CD4-positive, alpha-beta memory T cell (primary cell): Measurements from ENCODE around the gene YBEY. TPM values are rescaled to one million over a fixed set of nuclear protein-coding genes. Genes with fewer than 3 reads are reported as not detected.

Experiments used
- CTCF ChIA-PET: fragments of 350-600 bp; sonication (Branson Sonifier 250); formaldehyde crosslinking; loops from one replicate; lab custom pipeline; 2021; ENCODE audit warnings: inconsistent platforms; ENCODE audit not compliant: partially characterized antibody; lab: Charles Lee
- POLR2A ChIA-PET: fragments of 350-600 bp; sonication (Branson Sonifier 250); formaldehyde crosslinking; loops from one replicate; lab custom pipeline; 2021; ENCODE audit not compliant: partially characterized antibody; lab: Charles Lee
- DNase-seq, 5 donors: peaks; one replicate each; pipeline versions ENCODE4 v3.0.0 to v3.0.0-alpha.2; 2020 to 2022; ENCODE audit warnings: mixed read lengths in 1 of 5
- H3K27ac ChIP-seq: one replicate; pipeline ENCODE4 v1.7.0; 2013; ENCODE audit warnings: low read depth, low read length
- H3K27me3 ChIP-seq: 2 replicates; pipeline ENCODE4 v1.7.0; 2013; ENCODE audit warnings: mild to moderate bottlenecking, low read length, moderate library complexity; ENCODE audit not compliant: insufficient read depth
- H3K36me3 ChIP-seq: 2 replicates; pipeline ENCODE4 v1.7.0; 2013; ENCODE audit warnings: mild to moderate bottlenecking, low read length, moderate library complexity; ENCODE audit not compliant: insufficient read depth
- H3K4me1 ChIP-seq: 2 replicates; pipeline ENCODE4 v1.7.0; 2013; ENCODE audit warnings: mild to moderate bottlenecking, low read length, moderate library complexity; ENCODE audit not compliant: insufficient read depth
- H3K4me3 ChIP-seq, 2 donors: one replicate each; pipeline ENCODE4 v1.7.0; 2013; ENCODE audit warnings: low read length in 2 of 2, mild to moderate bottlenecking in 1 of 2
- H3K9me3 ChIP-seq, 2 donors: one replicate each; pipeline ENCODE4 v1.7.0; 2013; ENCODE audit warnings: low read length in 2 of 2, control low read depth in 1 of 2; ENCODE audit not compliant: control insufficient read depth in 1 of 2
- H3K27ac Mint-ChIP-seq, 7 donors: one replicate each; pipeline ENCODE4 v1.8.0; 2020 to 2021; ENCODE audit warnings: mixed read lengths in 7 of 7, mild to moderate bottlenecking in 6 of 7, inconsistent platforms in 3 of 7, moderate library complexity in 3 of 7
- H3K27me3 Mint-ChIP-seq, 2 donors: one replicate each; pipeline ENCODE4 v1.8.0; 2020 to 2021; ENCODE audit warnings: mixed read lengths in 2 of 2
- H3K36me3 Mint-ChIP-seq, 2 donors: one replicate each; pipeline ENCODE4 v1.8.0; 2020 to 2021; ENCODE audit warnings: mixed read lengths in 2 of 2, inconsistent platforms in 1 of 2, mild to moderate bottlenecking in 1 of 2
- H3K4me1 Mint-ChIP-seq, 4 donors: one replicate each; pipeline ENCODE4 v1.8.0; 2020 to 2021; ENCODE audit warnings: mixed read lengths in 4 of 4, mild to moderate bottlenecking in 1 of 4
- H3K4me3 Mint-ChIP-seq, 8 donors: one replicate each; pipeline ENCODE4 v1.8.0; 2020 to 2021; ENCODE audit warnings: mixed read lengths in 8 of 8, mild to moderate bottlenecking in 7 of 8, moderate library complexity in 6 of 8, inconsistent platforms in 3 of 8
- H3K9me3 Mint-ChIP-seq, 8 donors: one replicate each; pipeline ENCODE4 v1.8.0; 2020 to 2021; ENCODE audit warnings: mixed read lengths in 8 of 8, mild to moderate bottlenecking in 5 of 8, inconsistent platforms in 3 of 8, moderate library complexity in 1 of 8
- intact Hi-C: fragments of 100-400 bp; cut with micrococcal nuclease; formaldehyde crosslinking; loops from one replicate; pipeline ENCODE4 v1.15.1; 2023
- polyA plus RNA-seq, 2 donors: library from polyadenylated mRNA; unstranded; fragments of 300-500 nt; fragmentation: Illumina TruSeq; gene quantifications; one replicate each; pipeline ENCODE4 v1.2.3, GENCODE V29; 2021
- total RNA-seq, 2 experiments: library from RNA; stranded (reverse); gene quantifications; one replicate each; pipeline ENCODE4 v1.2.3, GENCODE V29; 2021

YBEY gene
- total and polyA plus RNA-seq, 4 experiments from 2014 or later, result 11.5 to 18.9 (median 15.1) TPM

GRCh38 chr21:46320331-46320801 lies 34.2 kb downstream of the YBEY start:
- no peaks in the 10 kb centered on the region for H3K27me3 Mint-ChIP-seq
- intact Hi-C loops, result loop anchor here (10.0 kb wide), 1 partner anchor 346 kb away; no protein-coding TSS in a partner anchor
- Histone ChIP-seq H3K27ac (no peak overlapping the region), H3K36me3 (no peaks in the 10 kb centered on the region), H3K4me1 (peaks cover 24% of the 10 kb centered on the region), H3K9me3 (no peaks in the 10 kb centered on the region), H3K27me3 (no peaks in the 10 kb centered on the region), H3K4me3 (no peak overlapping the region)
- DNase-seq, result no peak
- ChIA-PET CTCF (no interaction called here), POLR2A (no interaction called here)
- peaks cover 0 to 7% of the 10 kb centered on the region in 2 donors for H3K36me3 Mint-ChIP-seq
- peak overlapping the region in 1 of 7 donors; percentile 19 for H3K27ac Mint-ChIP-seq
- no peak overlapping the region for H3K4me3 Mint-ChIP-seq
- peaks cover 10 to 32% (median 17%) of the 10 kb centered on the region in 4 donors for H3K4me1 Mint-ChIP-seq
- peaks cover 0 to 2% (median 0%) of the 10 kb centered on the region in 8 donors for H3K9me3 Mint-ChIP-seq

- H3K27ac Mint-ChIP-seq, result peak overlapping the region in 6 of 7 donors; percentile 31 to 91 (median 78)
- H3K36me3 Mint-ChIP-seq, result peaks cover 4 to 15% of the 10 kb centered on the region in 2 donors
- peaks cover 0 to 2% (median 0%) of the 10 kb centered on the region in 8 donors for H3K9me3 Mint-ChIP-seq
- Histone ChIP-seq H3K36me3 (no peaks in the 10 kb centered on the region), H3K27ac (peak overlapping the region; percentile 94), H3K27me3 (no peaks in the 10 kb centered on the region), H3K4me3 (peak overlapping the region; percentile 73 to 93), H3K9me3 (no peaks in the 10 kb centered on the region), H3K4me1 (peaks cover 28% of the 10 kb centered on the region)
- ChIA-PET CTCF (interaction anchor here (0.9 to 1.6 kb wide), 3 partner anchors 12 to 179 kb away, joined by 3 to 4 read pairs (median 4); no protein-coding TSS in a partner anchor), POLR2A (interaction anchor here (0.6 to 1.8 kb wide), 5 partner anchors 26 to 137 kb away, joined by 3 to 16 read pairs (median 4); partner anchors contain the start of genes MCM3AP and YBEY)
- H3K4me3 Mint-ChIP-seq, result peak overlapping the region; percentile 88 to 98 (median 96)
- H3K27me3 Mint-ChIP-seq, result no peaks in the 10 kb centered on the region
- intact Hi-C loops, result loop anchor here (10.0 kb wide), 1 partner anchor 348 kb away; no protein-coding TSS in a partner anchor
- H3K4me1 Mint-ChIP-seq, result peaks cover 15 to 44% (median 28%) of the 10 kb centered on the region in 4 donors
- DNase-seq, result peak in 3 of 5 donors; percentile 5 to 11 (median 6)
These were observed 36.4 kb downstream of the YBEY start for GRCh38 chr21:46322351-46323226.

GRCh38 chr21:46323227-46323709 lies 37.1 kb downstream of the YBEY start:
- DNase-seq, result peak in 1 of 5 donors; percentile 2
- Mint-ChIP-seq H3K27ac (peak overlapping the region; percentile 31 to 91 (median 75)), H3K27me3 (no peaks in the 10 kb centered on the region), H3K9me3 (peaks cover 0 to 2% (median 0%) of the 10 kb centered on the region in 8 donors), H3K4me3 (peak overlapping the region; percentile 88 to 98 (median 96)), H3K4me1 (peaks cover 15 to 44% (median 28%) of the 10 kb centered on the region in 4 donors), H3K36me3 (peaks cover 9 to 17% of the 10 kb centered on the region in 2 donors)
- ChIA-PET POLR2A (interaction anchor here (0.6 to 1.8 kb wide), 4 partner anchors 27 to 103 kb away, joined by 3 to 16 read pairs (median 4); partner anchors contain the start of genes MCM3AP and YBEY), CTCF (interaction anchor here (0.9 to 1.6 kb wide), 3 partner anchors 13 to 180 kb away, joined by 3 to 4 read pairs (median 4); no protein-coding TSS in a partner anchor)
- H3K27me3 ChIP-seq, result no peaks in the 10 kb centered on the region
- H3K36me3 ChIP-seq, result no peaks in the 10 kb centered on the region
- peak overlapping the region; percentile 94 for H3K27ac ChIP-seq
- no peaks in the 10 kb centered on the region for H3K9me3 ChIP-seq
- intact Hi-C loops, result loop anchor here (10.0 kb wide), 1 partner anchor 348 kb away; no protein-coding TSS in a partner anchor
- H3K4me1 ChIP-seq, result peaks cover 28% of the 10 kb centered on the region
- peak overlapping the region; percentile 73 to 93 for H3K4me3 ChIP-seq

- peaks cover 9 to 17% of the 10 kb centered on the region in 2 donors for H3K36me3 Mint-ChIP-seq
- peaks cover 0 to 2% (median 0%) of the 10 kb centered on the region in 8 donors for H3K9me3 Mint-ChIP-seq
- intact Hi-C loops, result loop anchor here (1.0 to 10.0 kb wide), 6 partner anchors 38 to 349 kb away; partner anchors contain the start of genes DIP2A, LSS and YBEY
These were observed 37.7 kb downstream of the YBEY start, which contains the start of the genes C21orf58 and PCNT for GRCh38 chr21:46323710-46324389. TSS of gene C21orf58 (minus strand) at chr21:46323870. CDS start at chr21:46322738, 1,132 bp downstream. TSS of gene PCNT (plus strand) at chr21:46324156. CDS start at chr21:46324229, 73 bp downstream.

GRCh38 chr21:46324390-46325072 lies 38.4 kb downstream of the YBEY start:
- Mint-ChIP-seq H3K9me3 (peaks cover 0 to 2% (median 0%) of the 10 kb centered on the region in 8 donors), H3K36me3 (peaks cover 9 to 20% of the 10 kb centered on the region in 2 donors), H3K27me3 (no peaks in the 10 kb centered on the region), H3K4me1 (peaks cover 15 to 44% (median 28%) of the 10 kb centered on the region in 4 donors), H3K4me3 (peak overlapping the region; percentile 84 to 98 (median 96)), H3K27ac (peak overlapping the region in 5 of 7 donors; percentile 91 to 99 (median 99))
- H3K4me3 ChIP-seq, result peak overlapping the region; percentile 73 to 93
- H3K9me3 ChIP-seq, result no peaks in the 10 kb centered on the region
- intact Hi-C loops, result loop anchor here (1.0 to 10.0 kb wide), 6 partner anchors 38 to 350 kb away; partner anchors contain the start of genes DIP2A, LSS and YBEY
- H3K27ac ChIP-seq, result peak overlapping the region; percentile 94
- no peaks in the 10 kb centered on the region for H3K27me3 ChIP-seq
- H3K36me3 ChIP-seq, result no peaks in the 10 kb centered on the region
- peak; percentile 77 to 92 (median 88) for DNase-seq
- ChIA-PET CTCF (no interaction called here), POLR2A (interaction anchor here (0.6 to 2.2 kb wide), 5 partner anchors 39 to 311 kb away, joined by 3 to 16 read pairs (median 6); partner anchors contain the start of genes MCM3AP, PRMT2 and YBEY)
- H3K4me1 ChIP-seq, result peaks cover 28% of the 10 kb centered on the region

More at GRCh38 chr21:46323710-46324389, 37.7 kb downstream of the YBEY start, which contains the start of the genes C21orf58 and PCNT:
- no peaks in the 10 kb centered on the region for H3K27me3 ChIP-seq
- no peaks in the 10 kb centered on the region for H3K9me3 ChIP-seq
- no peaks in the 10 kb centered on the region for H3K36me3 ChIP-seq
- peak within 1 kb of the TSS; percentile 91 to 99 (median 99) for H3K27ac Mint-ChIP-seq
- ChIA-PET POLR2A (interaction anchor here (0.6 to 1.8 kb wide), 3 partner anchors 38 to 312 kb away, joined by 3 to 16 read pairs (median 6); partner anchors contain the start of genes MCM3AP, PRMT2 and YBEY), CTCF (interaction anchor here (0.9 to 1.6 kb wide), 3 partner anchors 13 to 181 kb away, joined by 3 to 4 read pairs (median 4); no protein-coding TSS in a partner anchor)
- peaks cover 28% of the 10 kb centered on the region for H3K4me1 ChIP-seq
- peak within 1 kb of the TSS; percentile 94 to 98 (median 96) for H3K4me3 Mint-ChIP-seq
- H3K4me3 ChIP-seq, result peak within 1 kb of the TSS; percentile 73 to 93
- peak; percentile 97 to 99 (median 99) for DNase-seq
- H3K27me3 Mint-ChIP-seq, result no peaks in the 10 kb centered on the region
- peaks cover 15 to 44% (median 28%) of the 10 kb centered on the region in 4 donors for H3K4me1 Mint-ChIP-seq
- peak within 1 kb of the TSS; percentile 94 for H3K27ac ChIP-seq
